ENCODE data around the gene DNHD1.

DNHD1 gene

GRCh38 chr11:6596239-6596877 is 99.3 kb downstream of the DNHD1 start:
- no peak for DNase-seq

- DNase-seq: no peak
Observed at GRCh38 chr11:6598555-6598954, 101.5 kb downstream of the DNHD1 start.

- no peak for DNase-seq
Observed at GRCh38 chr11:6599449-6599848, 102.4 kb downstream of the DNHD1 start.

- DNase-seq: no peak
Observed at GRCh38 chr11:6599881-6600390, 102.9 kb downstream of the DNHD1 start.

GRCh38 chr11:6601041-6601461 is 104.0 kb downstream of the DNHD1 start:
- DNase-seq: no peak

- no peak for DNase-seq
Observed at GRCh38 chr11:6602096-6602940, 105.2 kb downstream of the DNHD1 start.

- DNase-seq: peak; percentile 75
Observed at GRCh38 chr11:6603287-6604080, 106.4 kb downstream of the DNHD1 start, which contains the start of the genes ILK and RRP8. Gene ILK, plus strand, starts transcription at chr11:6603774. Its CDS starts 498 bp downstream, at chr11:6604272. Gene RRP8, minus strand, starts transcription at chr11:6603616. Its CDS starts 114 bp downstream, at chr11:6603502.

GRCh38 chr11:6604081-6604626 is 107.1 kb downstream of the DNHD1 start:
- peak; percentile 25 for DNase-seq

- DNase-seq: no peak
Observed at GRCh38 chr11:6604790-6605189, 107.7 kb downstream of the DNHD1 start.

GRCh38 chr11:6606471-6607189 is 109.5 kb downstream of the DNHD1 start:
- peak; percentile 25 for DNase-seq

- no peak for DNase-seq
Observed at GRCh38 chr11:6607190-6607795, 110.2 kb downstream of the DNHD1 start.

- DNase-seq: no peak
Observed at GRCh38 chr11:6608011-6608410, 110.9 kb downstream of the DNHD1 start.

- no peak for DNase-seq
Observed at GRCh38 chr11:6608726-6609501, 111.8 kb downstream of the DNHD1 start.

- no peak for DNase-seq
Observed at GRCh38 chr11:6609502-6610015, 112.5 kb downstream of the DNHD1 start.

- DNase-seq: no peak
Observed at GRCh38 chr11:6610591-6610990, 113.5 kb downstream of the DNHD1 start.

GRCh38 chr11:6611092-6611962 is 114.2 kb downstream of the DNHD1 start:
- no peak for DNase-seq

GRCh38 chr11:6611963-6612212 is 114.8 kb downstream of the DNHD1 start:
- DNase-seq: no peak

- peak; percentile 87 for DNase-seq
Observed at GRCh38 chr11:6612213-6613041, 115.3 kb downstream of the DNHD1 start, which contains the start of gene TAF10. Gene TAF10, minus strand, starts transcription at chr11:6612216. Its CDS starts 27 bp downstream, at chr11:6612189.

- DNase-seq: no peak
Observed at GRCh38 chr11:6613496-6613895, 116.4 kb downstream of the DNHD1 start.
